HG02571 (cell line): ENCODE results near the gene ITGAL.

Experiments used
- ATAC-seq: cut with Tn5 transposase; IDR thresholded peaks from one replicate; pipeline ENCODE4 v1.9.1; 2021; ENCODE audit warnings: mild to moderate bottlenecking, moderate library complexity; ENCODE audit not compliant: unreplicated experiment

The ITGAL gene

DNA sequence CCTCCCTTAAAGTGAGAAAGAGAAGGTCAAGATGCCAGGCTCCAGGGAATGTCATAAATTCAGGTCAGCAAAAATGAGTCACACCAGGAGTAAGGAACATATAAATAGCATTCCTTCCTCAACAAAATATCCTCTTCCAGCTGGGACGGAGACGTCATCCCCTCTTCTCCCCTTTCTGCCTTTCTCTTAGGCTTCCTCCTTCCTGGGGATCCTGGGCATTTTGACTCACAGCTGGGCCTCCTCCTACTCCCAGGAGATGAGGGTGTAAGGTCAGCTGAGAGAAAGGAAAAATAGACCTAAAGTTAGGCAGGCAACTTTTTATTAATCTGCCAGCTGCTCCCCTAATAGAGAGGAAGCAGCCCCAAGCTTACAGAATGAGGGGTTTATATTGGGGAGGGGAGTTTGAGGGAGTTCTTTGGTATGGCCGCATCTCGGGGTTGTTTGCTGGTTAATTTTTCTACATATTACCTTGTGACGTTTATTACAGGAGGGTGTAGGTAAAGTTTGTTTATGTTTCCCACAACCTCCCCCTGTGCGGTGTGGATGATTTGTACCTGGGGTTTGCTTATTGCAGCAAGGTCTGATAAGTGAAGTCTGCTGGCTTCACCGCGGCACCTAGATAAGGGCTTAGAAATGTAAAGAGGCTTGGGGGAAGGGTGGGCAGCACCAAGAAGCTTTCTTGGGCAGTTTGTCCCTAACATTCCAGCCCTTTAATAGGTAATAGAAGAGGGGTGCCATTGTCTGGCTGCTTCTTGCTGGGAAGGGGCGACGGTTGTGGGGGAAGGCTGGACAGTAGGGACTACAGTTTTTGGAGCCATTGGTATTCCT is 69.2 kb downstream of the ITGAL start:
- no peak for ATAC-seq

DNA sequence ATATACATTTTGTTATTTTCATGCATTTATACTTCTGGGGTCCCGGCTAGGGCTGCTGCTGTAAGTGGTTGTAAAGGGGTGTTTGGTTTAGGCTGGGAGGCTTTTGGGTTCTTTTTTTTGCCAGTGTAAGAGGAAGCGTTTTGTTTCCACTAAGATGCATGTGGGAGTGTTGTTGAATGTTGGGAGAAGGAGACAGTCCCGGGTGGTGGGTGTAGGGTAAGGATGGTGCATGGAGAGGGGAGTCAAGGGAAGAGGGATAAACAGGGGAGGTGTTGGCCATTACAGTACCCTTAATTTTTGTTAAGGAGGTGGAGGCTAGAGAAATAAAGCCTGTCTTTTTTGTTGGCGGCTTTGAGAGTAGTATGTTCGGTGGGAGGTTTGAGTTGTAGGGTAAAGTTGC is 70.5 kb downstream of the ITGAL start:
- ATAC-seq = no peak

- no peak for ATAC-seq
These were observed 73.6 kb downstream of the ITGAL start for GRCh38 chr16:30546115-30546514.

GRCh38 chr16:30548416-30549253 is 76.1 kb downstream of the ITGAL start:
- ATAC-seq = no peak

DNA sequence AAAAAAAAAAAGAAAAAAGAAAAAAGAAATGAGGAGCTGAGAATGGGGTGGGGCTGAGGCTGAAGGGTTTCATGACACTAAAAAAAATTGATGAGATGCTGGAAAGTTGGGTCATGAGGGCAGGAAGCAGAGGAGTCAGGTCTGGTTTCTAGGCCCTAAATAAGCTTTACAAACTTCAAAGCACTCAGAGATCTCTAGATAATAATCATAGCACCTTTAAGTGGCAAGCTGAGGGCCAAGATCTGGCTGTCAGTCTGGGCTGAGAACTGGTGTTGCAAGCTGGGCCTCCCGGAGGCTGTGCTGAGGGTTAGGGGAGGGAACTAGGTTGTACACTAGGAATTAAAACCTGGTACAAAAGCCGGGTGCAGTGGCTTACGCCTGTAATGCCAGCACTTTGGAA is 79.2 kb downstream of the ITGAL start:
- ATAC-seq = no peak

DNA sequence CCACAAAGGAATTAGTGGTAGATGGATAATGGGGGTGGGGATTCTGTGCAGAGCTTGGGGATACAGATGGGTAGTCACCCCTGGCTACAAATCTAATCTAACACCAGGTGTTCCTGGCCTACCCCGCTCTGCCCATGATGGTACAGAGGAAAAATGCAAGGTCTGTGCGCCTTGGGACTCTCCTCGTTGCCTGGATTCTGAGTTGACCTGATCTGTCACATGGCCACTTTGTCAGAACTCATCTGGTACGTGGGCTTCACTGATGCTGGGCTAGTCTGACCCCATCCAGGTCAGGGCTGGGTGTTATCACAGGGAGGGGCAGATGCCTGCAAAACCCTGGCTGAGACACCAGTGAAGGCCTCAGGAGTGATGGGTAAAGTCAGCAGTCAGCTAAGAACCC is 80.4 kb downstream of the ITGAL start:
- no peak for ATAC-seq

GRCh38 chr16:30553393-30553899 is 80.9 kb downstream of the ITGAL start:
- no peak for ATAC-seq

DNA sequence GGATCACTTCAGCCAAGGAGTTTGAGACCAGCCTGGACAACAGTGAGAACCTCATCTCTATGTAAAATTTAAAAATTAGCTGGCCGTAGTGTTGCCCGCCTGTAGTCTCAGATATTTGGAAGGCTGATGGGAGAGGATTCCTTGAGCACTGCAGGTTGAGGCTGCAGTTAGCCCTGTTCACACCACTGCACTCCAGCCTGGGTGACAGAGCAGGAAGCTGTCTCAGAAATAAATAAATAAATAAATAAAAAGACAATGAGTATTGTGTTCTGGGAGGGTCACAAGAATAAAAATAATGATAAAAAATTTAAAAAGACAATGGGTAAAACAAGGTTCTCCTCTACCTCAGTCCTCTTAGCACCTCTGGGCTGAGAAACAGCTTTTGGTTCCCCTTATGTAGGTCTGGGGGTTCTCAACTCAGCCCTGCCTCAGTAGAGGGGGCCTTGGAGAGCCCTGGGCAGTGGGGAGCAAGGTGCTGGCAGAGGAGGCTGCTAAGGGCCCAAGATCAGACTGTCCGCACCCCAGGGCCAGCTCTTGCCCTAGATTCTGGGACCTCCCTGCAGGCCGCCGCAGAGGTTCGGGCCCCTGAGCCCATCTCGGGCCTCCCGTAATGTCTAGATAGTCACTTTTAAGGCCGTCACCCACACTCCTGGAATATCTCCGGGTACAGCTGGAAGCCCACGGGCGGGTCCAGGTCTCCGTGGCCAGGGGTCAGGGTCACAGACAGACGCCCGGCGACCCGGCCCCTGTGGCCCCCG is 82.2 kb downstream of the ITGAL start:
- no peak for ATAC-seq

GRCh38 chr16:30555315-30556124 is 83.0 kb downstream of the ITGAL start:
- ATAC-seq = no peak

DNA sequence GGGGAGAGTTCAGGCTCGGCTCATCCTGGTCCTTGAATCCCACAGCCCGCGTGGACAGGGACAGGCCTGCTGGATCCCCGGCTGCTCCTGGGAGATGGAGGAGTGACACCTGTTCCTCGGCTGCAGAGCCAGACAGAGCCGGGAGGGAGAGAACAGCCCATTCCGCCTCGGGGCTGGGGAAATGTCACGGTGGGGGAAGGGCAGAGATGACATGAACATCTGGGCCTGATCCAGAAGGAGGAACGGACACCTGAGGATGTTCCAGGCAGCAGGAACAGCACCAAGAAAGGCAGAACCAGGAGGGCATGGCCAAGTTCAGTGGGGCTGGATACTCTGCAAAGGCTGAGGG is 83.6 kb downstream of the ITGAL start:
- ATAC-seq = no peak

DNA sequence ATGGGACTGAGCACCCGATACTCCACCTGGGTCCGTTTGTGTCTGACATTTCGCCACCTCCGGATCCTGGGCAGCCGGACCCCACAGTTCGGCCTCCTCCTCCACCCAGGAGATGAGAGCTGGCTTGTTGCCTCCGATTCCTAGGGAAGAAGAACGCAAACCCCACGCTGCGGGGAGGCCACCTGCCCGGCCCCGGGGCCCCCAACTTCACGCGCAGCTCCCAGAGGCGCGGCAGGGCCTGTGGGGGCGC is 85.1 kb downstream of the ITGAL start:
- peak; percentile 6 for ATAC-seq

- peak; percentile 87 for ATAC-seq
These were observed 85.6 kb downstream of the ITGAL start, which contains the start of gene ZNF764 for GRCh38 chr16:30557957-30558788. Gene ZNF764, minus strand, starts transcription at chr16:30558374. Its CDS starts 192 bp downstream, at chr16:30558182.

DNA sequence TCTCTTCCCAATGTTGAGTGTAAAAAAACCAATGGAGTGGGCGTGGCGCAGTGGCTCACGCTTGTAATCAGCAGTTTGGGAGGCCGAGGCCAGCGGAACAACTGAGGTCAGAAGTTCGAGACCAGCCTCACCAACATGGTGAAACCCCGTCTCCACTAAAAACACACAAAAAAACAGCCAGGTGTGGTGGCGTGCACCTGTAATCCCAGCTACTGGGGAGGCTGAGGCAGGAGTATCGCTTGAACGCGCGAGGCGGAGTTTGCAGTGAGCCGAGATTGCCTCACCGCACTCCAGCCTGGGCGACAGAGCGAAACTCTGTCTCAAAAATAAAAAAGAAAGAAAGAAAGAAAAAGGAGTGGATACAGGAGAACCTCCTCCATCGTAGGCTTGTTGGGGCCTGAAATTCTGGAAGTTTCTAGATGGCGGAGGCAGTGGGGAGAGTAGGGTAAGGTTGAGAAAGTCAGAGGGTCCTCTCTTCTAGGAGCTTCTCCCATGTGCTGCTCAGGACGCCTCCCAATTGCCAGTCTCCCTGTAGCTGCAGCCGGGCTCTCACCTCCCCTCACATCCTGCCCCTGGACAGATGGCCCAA is 86.3 kb downstream of the ITGAL start:
- no peak for ATAC-seq

DNA sequence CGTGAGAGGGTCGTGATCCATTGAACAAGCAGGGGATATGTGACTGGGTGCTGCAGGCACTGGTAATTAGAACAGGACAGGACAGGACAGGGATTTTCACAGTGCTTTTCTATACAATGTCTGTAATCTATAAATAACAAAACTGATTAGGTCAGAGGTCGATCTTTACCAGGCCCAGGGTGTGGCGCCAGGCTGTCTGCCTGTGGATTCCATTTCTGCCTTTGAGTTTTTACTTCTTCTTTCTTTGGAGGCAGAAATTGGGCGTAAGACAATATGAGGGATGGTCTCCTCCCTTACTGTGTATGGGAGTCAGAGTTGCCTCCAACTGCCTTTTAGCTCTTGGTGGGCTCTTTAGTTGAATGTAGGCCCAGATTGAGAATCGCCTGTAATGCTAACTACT is 87.1 kb downstream of the ITGAL start:
- no peak for ATAC-seq

DNA sequence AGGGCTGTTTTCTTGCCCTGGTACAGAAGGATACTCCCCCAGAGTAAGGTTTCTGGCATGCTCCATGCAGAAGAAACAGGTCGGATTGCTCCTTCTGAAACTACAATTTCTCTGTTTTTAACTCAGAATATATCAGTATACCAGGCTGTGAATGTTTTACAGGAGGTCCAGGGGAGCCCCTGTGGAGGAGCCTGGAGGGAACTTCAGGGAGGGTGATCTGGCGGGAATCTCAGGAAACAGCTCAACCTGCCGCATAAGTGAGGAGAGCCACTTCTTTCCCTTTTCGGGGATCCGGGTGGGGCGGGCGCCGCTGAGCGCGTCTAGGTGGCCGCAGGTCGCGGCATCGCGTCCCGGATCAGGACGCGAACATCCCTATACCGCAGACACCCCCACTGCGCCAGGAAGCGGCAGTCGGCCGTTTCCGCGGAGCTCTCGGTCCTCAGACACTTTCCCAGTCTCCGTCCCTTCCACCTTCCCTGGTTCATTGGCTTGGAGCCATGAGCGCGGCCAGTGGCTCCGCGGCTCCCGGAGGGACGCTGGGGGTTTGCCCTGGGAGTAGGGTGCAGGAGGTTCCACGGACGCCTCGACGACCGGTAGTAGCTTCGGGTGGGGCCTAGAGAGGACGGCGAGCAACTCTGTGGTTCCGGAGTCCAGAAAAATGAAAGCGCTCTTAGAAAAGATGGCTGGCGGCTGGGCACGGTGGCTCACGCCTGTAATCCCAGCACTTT is 88.7 kb downstream of the ITGAL start:
- ATAC-seq = no peak

GRCh38 chr16:30562021-30562420 is 89.5 kb downstream of the ITGAL start:
- ATAC-seq = no peak

DNA sequence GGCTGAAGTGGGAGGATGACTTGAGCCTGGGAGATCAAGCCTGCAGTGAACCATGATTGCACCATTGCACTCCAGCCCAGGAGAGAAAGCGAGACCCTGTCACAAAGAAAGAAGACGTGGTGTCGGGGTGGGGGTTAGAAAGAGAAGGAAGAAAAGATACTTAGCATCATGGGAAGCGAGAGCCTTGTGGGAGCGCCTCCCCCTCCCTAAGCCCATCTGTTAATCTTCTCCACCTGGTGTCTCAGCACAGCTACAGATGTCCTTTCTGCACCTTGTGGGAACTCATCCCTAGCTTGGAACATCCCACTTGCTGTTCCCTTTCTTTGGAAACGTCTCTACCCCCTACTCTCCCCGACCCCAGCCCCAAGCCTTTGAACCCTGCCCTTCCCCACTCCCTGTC is 93.0 kb downstream of the ITGAL start:
- ATAC-seq = no peak

DNA sequence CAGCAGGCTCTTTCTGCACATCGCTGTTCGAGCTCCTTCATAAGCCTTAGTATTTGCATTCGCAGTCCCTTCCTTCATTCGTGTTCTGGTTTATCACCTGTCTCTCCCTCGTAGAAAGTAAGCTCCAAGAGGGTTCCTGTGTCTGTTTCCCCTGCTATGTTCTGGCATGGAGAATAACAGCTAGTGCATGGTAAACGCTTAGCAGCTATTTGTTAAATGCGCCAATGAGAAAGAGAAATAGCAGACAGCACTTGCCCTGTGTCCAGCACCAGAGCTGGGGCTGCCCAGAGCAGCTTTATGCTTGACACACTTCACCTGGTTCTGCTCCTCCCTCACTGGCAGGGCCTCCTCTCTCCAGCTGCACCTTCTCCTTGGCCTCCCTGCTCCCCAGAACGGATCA is 93.4 kb downstream of the ITGAL start:
- ATAC-seq = no peak

GRCh38 chr16:30566531-30566930 is 94.0 kb downstream of the ITGAL start:
- ATAC-seq = no peak
